GM19467 (cell line): Measurements from ENCODE around the gene SFT2D3.

Experiments used
- ATAC-seq: cut with Tn5 transposase; IDR thresholded peaks from one replicate; pipeline ENCODE4 v1.9.1; 2021; ENCODE audit warnings: mild to moderate bottlenecking, moderate library complexity; ENCODE audit not compliant: unreplicated experiment

SFT2D3 gene

GRCh38 chr2:127664065-127664894, 37.0 kb upstream of the SFT2D3 start:
- ATAC-seq = no peak

GRCh38 chr2:127664895-127665225, 36.4 kb upstream of the SFT2D3 start:
- no peak for ATAC-seq

- no peak for ATAC-seq
These were observed 35.9 kb upstream of the SFT2D3 start for GRCh38 chr2:127665267-127665893.

- no peak for ATAC-seq
These were observed 32.2 kb upstream of the SFT2D3 start for GRCh38 chr2:127669056-127669455.

GRCh38 chr2:127670055-127670956, 31.0 kb upstream of the SFT2D3 start:
- no peak for ATAC-seq

GRCh38 chr2:127670957-127671290, 30.4 kb upstream of the SFT2D3 start:
- no peak for ATAC-seq

- no peak for ATAC-seq
These were observed 29.6 kb upstream of the SFT2D3 start for GRCh38 chr2:127671557-127672302.

- ATAC-seq = no peak
These were observed 28.7 kb upstream of the SFT2D3 start for GRCh38 chr2:127672341-127673224.

GRCh38 chr2:127673291-127674069, 27.8 kb upstream of the SFT2D3 start:
- ATAC-seq = no peak

- no peak for ATAC-seq
These were observed 26.8 kb upstream of the SFT2D3 start for GRCh38 chr2:127674241-127675209.

- ATAC-seq = no peak
These were observed 25.7 kb upstream of the SFT2D3 start, which contains the start of gene LIMS2 for GRCh38 chr2:127675331-127676261. Gene LIMS2, minus strand, starts transcription at chr2:127675530. Its CDS starts 506 bp downstream, at chr2:127675024.

GRCh38 chr2:127676906-127677305, 24.4 kb upstream of the SFT2D3 start:
- ATAC-seq = no peak

GRCh38 chr2:127678531-127678930, 22.8 kb upstream of the SFT2D3 start:
- no peak for ATAC-seq

GRCh38 chr2:127678991-127679390, 22.3 kb upstream of the SFT2D3 start:
- ATAC-seq = no peak

- no peak for ATAC-seq
These were observed 21.5 kb upstream of the SFT2D3 start for GRCh38 chr2:127679680-127680361.

GRCh38 chr2:127680706-127681287, 20.5 kb upstream of the SFT2D3 start:
- no peak for ATAC-seq
